NCI-H748 (cell line): ENCODE measurements around the gene FN3KRP.

Experiments used
- DNase-seq: peaks from one replicate; lab custom pipeline; 2025; ENCODE audit not compliant: unreplicated experiment; lab: John Stamatoyannopoulos, UW

FN3KRP gene

DNA sequence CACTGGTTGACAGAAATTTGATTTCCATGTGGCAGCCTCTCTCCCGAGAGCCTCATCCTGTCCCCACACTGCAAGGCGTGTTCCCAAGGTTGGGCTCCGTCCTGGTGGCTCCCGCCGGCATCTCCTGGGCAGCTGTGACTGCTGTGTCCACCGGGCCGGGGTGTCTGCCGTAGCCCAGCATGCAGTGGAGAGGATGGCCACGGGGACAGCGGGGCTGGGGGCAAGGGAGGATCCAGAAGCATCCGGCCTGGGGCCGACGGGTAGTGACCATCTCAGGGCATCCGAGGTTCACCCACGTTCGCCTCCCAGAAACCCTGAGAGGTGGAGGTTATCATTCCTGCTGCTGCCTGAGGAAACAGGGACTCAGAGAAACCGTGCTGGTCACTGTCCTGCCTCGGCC is 10.8 kb upstream of the FN3KRP start:
- no peak for DNase-seq

DNA sequence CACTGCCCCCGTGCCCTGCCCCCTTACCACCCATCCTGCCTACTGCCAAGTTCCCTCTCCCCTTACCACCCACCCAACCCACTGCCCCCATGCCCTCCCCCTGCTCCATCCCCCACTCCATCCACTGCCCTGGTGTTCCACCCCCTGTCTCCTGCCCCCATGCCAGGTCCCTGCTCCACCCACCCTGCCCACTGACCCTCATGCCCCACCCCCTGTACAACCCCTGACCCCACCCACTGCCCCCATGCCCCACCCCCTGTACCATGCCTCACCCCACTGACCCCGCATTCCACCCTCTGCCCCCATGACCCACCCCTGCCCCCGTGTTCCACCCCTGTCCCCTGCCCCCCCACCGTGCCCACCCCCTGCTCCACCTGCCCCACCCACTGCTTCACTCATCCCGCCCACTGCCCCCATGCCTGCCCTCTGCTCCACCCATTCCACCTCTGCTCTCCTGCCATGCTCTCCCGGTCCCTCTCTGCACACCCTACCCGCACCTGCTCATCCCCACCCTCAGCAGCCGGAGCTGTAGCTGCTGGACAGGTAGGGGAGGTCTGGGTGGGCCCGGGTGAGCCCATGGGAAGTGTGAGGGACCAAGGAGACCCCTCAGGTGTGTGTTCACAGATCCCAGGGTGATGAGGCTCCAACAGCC is 7.4 kb upstream of the FN3KRP start:
- no peak for DNase-seq

DNA sequence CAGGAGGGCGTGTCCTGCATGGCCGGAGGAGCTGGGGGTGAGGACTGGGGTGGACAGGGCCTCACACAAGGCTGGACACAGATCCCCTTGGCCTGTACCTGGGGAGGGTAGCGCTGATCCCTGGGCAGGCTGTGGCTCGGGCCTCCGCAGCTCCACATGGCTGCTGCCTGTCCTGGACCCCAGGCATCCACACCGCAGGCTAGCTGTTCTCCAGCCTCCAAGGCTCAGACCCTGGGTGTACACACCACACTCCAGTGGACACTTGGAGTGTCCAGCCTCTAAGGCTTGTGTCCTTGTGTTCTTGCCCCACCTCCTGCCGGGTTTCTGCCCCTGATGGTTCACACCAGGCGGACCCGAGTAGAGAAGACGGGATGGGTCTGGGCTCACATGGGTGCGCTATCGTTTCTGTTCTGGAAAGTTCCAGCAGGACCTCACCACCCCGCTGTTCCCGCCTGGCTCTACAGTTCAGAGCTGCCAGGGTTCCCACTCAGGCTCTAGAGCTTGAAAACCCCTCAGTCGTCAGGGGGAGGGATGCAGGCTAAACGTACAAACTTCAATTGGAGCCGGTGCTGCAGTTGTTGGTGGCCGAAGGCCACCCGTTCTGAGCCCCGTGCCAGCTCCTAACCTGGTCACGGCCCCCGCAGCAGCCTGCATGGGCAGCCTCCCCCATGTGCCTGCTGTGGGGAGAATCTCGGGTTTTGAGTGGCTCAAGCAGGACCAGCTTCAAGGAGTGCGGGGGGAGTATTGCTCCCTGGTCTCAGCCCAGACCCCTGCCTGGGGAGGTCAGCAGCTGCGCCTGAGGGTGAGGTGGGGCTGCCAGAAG is 6.6 kb upstream of the FN3KRP start:
- DNase-seq, result no peak

DNA sequence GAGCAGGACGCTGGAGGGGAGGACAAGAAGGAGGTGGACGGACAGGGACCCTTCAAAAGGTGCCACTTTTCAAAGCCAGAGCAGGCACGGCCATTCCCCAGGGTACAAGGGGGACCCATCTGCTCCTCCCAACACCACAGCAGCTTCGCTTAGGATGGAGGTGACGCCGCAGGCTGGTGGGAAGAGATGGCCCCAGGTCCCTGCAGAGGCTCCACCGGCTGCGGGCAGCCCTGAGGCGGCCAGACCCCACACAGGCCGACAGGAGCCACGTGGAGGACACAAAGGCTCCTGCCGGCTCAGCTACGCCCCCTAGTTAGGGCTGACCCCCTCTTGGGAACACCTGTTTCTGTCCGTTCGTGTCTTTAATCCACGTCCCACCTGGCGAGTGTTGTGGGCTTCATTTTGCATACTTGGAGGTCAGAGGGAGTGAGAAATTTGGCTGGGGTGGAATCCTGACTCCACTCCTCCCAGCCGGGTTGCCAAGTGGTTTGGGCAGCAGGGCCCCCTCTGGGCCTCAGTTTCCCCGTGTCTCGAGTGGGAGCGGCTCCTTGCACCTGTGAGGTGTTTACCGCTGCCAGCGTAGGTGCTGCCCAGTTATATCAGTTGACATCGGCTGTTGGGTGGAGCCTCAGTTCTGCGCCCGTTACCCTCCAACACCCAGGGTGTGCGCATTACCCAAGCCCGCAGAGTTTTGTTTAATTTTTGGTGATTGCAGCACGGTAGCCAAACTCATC is 5.8 kb upstream of the FN3KRP start:
- DNase-seq, result no peak

DNA sequence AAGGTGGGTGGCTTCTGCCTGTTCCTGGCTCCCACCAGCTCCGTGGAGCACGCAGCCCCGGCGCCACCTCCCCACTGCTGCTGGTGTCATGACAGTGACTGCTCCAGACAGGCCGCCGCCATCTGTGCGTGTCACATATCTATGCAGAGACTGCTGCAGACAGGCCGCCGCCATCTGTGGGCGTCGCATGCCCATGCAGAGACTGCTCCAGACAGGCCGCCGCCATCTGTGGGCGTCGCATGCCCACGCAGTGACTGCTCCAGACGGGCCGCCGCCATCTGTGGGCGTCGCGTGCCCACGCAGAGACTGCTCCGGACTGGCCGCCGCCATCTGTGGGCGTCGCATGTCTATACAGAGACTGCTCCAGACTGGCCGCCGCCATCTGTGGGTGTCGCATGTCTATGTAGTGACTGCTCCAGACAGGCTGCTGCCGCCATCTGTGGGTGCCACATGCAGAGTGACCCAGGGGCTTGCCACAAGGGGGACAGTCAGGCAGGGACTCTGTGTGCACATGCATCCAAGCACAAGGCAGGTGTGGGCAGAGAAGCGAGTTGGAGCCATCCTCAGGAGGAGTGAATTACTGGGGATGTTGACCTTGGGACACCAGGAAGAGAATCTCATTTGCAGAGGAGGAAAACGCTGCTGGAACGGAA is 3.3 kb upstream of the FN3KRP start:
- DNase-seq, result no peak

DNA sequence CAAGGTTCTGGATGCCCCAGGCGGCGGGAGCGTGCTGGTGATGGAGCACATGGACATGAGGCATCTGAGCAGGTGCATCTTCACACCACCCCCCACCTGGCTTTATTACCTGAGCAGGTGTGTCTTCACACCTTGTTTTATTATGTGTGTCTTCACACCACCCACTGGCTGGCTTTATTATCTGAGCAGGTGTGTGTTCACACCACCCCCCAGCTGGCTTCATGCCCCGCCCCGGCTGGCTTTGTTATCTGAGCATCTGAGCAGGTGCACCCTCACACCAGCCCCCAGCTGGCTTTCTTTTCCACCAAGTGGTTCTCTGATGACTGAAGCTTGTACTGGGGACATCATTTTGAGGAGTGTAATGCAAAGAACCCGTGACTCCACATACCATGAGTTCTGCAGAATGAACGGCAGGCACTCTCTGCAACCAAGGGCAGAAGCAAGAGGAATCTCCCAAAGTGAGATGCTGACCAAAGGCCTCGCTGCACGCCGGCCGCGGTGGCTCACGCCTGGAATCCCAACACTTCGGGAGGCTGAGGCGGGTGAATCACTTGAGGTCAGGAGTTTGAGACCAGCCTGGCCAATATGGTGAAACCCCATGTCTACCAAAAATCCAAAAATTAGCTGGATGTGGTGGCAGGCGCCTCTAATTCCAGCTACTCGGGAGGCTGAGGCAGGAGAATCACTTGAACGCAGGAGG is 2.6 kb downstream of the FN3KRP start:
- peak; percentile 71 for DNase-seq

DNA sequence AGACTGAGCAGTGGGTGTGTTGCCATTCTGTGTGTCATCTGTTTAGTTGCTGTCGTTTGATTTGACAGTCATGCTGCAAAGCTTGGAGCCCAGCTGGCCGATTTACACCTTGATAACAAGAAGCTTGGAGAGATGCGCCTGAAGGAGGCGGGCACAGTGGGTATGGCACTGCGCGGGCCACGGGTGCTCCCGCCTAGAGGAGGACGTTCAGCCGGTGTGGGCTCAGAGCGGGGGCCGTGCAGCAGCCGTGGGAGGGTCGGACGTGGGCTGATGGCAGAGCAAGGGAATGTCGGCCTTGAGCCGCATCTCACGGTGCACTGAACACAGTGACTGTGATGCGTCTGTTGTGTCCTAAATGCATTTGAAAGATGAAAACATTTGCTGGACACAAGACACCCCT is 3.7 kb downstream of the FN3KRP start:
- DNase-seq, result no peak

DNA sequence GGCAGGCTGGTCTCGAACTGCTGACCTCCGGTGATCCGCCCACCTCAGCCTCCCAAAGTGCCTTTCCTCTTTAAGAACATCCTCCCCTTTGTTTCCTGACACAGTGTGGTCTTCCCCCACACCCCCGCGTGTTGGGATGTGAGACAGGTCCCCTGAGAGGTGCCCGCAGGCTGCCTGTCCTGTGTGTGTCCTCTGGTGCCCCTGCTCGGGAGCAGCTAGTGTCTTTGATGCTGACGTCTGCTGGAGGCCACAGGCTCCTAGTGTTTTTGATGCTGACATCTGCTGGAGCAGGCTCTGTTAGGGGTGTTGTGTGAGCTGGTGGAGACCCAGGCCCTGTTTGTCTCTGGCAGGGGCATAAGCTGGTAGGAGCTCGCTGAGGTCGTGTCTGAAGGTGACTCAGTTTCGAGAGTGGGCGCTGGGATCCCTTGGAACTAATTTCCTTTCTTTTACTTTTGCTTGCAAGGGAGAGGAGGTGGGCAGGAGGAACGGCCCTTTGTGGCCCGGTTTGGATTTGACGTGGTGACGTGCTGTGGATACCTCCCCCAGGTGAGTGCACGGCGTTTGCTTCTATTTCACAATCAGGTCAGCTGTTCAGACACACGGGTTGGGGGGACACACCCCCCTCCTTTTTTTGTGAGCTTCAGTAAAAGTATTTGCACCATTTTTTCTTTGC is 6.0 kb downstream of the FN3KRP start:
- DNase-seq, result no peak

DNA sequence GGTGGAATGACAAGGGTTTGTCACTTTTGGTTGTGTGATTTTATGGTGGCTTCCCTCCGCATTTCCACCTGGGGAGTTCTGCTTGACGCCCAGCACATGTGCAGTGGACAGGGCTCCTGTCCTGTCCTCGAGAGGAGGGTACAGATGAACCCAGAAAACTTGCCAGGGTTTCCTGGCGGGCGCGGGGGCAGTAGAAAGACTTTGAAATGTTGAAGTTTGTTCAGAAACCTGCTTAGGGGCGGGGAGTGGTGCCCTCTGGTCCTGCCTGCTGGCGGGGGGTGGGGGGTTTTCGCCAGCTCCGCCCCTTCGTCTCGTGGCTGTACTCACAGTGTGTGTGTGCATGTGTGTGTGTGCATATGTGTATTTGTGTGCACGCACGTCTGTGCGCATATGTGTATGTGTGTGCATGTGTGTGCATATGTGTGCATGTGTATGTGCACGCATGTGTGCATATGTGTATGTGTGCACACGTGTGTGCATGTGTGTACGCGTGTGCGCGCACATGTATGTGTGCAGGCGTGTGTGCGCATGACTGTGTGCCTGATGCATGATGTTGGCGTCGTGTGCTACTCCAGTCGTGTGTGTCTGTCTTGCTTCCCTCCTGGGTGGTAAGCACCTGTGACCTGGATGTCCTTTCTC is 6.8 kb downstream of the FN3KRP start:
- no peak for DNase-seq

DNA sequence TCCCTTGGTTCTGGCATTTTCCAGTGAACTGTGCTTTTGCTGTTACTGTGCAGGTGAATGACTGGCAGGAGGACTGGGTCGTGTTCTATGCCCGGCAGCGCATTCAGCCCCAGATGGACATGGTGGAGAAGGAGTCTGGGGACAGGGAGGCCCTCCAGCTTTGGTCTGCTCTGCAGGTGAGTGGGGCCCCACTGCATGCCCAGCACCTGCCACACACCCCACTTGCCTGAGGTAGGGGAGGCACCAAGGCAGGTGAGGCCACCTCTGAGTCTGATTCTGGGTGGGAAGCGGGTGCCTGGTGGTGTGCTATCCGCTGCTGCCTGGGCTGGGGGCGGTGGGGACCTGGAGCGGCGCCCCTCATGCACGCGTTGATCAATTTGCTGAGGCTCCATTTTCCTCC is 9.9 kb downstream of the FN3KRP start:
- no peak for DNase-seq

DNA sequence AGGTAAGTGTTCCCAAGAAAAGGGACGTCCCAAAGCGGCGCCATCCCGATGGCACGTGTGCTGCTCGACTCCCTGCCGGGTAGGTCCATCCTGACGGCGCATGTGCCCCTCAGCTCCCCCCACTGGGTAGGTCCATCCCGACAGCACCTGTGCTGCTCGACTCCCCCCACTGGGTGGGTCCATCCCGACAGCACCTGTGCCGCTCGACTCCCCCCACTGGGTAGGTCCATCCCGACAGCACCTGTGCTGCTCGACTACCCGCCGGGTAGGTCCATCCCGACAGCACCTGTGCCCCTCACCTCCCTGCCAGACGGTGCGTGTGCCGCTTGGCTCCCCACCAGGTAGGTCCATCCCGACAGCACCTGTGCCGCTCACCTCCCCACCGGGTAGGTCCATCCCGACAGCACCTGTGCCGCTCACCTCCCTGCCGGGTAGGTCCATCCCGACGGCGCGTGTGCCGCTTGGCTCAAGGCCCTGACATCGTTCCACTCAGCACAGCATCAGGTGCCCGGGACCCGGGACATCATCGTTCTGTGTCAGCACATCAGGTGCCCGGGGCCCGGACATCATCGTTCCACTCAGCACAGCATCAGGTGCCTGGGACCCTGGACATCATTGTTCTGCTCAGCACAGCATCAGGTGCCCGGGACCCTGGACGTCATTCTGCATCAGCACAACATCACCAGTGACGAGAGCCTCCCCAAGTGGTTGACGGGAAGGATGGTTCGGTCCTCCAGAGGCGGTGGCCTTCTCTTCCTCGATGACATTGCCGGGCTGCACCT is 13.2 kb downstream of the FN3KRP start:
- DNase-seq, result no peak

DNA sequence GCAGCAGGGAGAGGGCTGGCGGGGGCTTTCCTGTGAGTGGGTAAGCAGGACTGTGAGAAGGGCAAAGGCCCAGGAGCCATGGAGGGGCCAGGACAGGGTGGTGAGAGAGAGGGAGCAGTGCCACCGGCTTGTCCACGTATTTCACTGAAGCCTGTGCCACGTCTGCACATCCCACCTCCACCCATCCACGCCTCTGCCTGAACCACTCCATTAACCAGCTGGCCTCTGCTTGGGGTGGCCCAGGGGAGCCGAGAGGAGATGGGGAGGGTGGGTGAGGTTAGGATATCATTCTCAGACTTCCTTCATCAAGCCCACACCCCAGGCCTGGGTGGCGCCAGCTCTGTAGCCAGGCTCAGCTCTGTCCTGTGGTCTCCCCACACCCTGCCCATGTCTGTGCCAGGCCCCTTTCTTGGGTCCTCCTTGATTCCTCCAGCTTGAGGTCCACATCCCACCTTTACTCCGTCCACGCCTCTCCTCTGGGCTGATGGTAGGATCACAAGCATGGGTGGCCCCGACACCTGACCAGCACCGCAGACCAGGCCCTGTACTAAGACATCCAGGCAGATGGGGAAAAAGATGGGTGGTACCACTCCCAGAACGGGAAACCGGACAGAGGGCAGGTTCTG is 15.7 kb downstream of the FN3KRP start:
- no peak for DNase-seq

DNA sequence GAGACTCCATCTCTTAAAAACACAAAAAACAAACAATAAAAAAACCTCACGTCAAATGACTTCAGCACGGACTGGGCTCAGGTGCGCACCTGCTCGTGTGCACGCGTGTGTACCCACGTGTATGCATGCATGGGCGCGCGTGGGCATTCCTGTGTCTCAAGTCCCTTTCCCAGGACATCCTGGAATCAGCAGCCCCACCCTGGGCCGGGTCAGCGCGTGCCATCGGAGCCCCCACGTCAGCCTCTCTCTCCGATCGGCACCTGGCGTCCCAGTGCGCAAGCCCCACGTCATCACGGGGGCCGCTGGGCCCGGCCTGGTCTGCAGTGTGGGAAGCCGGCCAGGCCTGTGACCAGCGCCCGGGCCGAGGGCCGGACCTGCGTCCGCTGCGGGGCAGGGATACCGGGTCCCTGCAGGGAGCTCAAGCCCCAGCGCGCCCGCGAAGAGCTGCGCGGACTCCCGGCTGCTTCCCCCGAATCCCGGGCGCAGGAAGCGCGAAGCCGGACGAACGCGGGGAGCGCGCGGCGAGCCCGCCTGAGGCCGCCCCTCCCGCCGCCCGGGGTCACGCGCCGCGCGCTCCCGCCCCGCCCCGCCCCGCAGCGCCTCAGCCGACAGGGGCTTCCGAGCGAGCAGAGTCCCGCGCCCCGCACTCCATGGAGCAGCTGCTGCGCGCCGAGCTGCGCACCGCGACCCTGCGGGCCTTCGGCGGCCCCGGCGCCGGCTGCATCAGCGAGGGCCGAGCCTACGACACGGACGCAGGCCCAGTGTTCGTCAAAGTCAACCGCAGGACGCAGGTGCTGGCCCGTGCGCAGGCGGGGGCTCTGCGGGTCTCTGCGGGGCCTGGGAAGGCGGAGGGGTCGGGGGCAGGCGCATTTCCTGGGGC is 18.7 kb downstream of the FN3KRP start, which contains the start of gene FN3K:
FN3K (plus strand) TSS at position 629 of the 880 bp plus-strand sequence; CDS start at position 651, 22 bp downstream.
- DNase-seq, result peak; percentile 84

DNA sequence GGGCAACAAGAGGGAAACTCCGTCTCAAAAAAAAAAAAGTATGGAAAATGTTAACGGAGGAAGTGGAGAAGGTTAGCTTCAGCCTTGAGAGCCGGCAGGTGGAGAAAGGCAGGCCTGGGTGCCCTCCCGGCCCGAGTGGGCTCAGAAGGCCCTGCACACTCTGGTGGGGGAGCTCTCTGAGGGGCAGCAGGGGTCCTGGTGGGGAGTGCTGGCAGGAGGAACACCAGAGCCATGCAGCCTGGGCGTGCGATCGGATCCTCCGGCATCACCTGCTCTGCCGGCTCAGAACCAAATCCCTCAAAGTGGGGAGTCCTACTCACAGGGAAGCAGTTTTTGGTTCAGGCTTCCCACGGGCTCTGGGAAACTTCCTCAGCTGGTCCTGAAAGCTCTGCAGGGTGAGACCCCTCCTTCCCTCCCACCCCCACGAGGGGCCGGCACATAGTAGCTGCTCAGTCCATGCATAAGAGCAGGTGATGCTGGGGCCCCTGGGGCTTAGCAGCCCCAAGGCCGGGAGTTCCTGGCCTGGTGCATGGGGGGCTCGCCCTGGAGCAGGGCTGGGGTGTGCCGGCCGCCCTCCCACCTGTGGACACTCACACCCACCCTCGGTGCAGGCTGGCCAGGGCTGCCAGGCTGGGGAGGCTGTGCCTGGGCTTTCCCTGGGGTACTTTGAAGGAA is 20.1 kb downstream of the FN3KRP start:
- no peak for DNase-seq

DNA sequence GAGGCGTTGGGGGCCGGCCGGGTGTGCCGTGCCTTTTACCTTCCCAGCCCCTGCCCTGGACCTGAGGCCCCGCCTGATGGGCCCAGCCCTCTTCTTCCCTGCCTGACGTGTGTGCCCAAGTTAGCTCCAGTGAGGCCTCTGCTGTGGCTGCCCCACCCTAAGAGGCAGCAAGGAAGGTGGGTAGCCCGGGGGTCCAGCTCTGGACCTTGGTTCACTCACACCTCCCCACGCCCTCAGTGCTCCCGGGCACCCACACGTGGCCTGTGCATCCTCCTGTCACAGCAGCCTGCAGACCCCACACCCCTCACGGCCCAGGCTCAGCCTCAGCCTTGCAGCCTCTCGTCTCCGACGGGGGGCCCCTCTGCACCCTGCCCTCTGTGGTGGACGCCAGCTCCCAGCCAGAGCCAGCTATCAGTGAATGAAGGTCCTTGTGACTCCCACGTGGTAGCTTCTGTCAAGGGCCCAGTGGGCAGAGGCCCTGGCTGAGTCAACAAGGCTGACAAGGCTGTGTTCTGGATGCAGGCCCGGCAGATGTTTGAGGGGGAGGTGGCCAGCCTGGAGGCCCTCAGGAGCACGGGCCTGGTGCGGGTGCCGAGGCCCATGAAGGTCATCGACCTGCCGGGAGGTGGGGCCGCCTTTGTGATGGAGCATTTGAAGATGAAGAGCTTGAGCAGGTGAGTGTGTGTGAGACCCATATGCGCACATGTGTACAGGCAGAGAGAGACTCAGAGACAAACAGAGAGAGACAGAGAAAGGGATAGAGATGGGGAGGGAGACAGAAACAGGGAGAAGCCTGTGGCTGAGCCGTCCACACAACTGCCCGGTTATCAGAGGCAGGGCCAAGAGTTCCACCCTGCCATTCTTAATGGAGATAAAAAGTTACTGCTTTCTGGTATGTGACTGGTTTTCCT is 21.7 kb downstream of the FN3KRP start:
- DNase-seq, result no peak
